Karpas-422 (cell line): ENCODE data around the gene PATZ1. TPM values are rescaled to one million over a fixed set of nuclear protein-coding genes. Genes with fewer than 3 reads are reported as not detected.
A peak's percentile ranks its signal among the peaks of the same experiment; 100 is the strongest.

Experiments
- DNase-seq: peaks from one replicate; pipeline ENCODE4 v3.0.0-alpha.2; 2015
- H2AFZ ChIP-seq: fragments of 200-600 bp; sonication (generic); 2 replicates; pipeline ENCODE4 v1.6.1; 2014; ENCODE audit warnings: antibody characterized with exemption, low read length, mixed read lengths
- H3K27ac ChIP-seq: fragments of 200-600 bp; sonication (generic); 2 replicates; pipeline ENCODE4 v1.5.1; 2014; ENCODE audit warnings: mild to moderate bottlenecking, low read length, moderate library complexity
- H3K27me3 ChIP-seq: fragments of 200-600 bp; sonication (generic); 2 replicates; pipeline ENCODE4 v1.6.1; 2014; ENCODE audit warnings: low read length, mixed read lengths
- H3K36me3 ChIP-seq: fragments of 200-600 bp; sonication (generic); 2 replicates; pipeline ENCODE4 v1.6.1; 2014; ENCODE audit warnings: low read length, mixed read lengths; ENCODE audit not compliant: insufficient read depth
- H3K4me1 ChIP-seq: fragments of 200-600 bp; sonication (generic); 2 replicates; pipeline ENCODE4 v1.6.1; 2014; ENCODE audit warnings: mild to moderate bottlenecking, low read length, mixed read lengths
- H3K4me2 ChIP-seq: fragments of 200-600 bp; sonication (generic); 2 replicates; pipeline ENCODE4 v1.6.1; 2014; ENCODE audit warnings: low read length, low read depth, mild to moderate bottlenecking; ENCODE audit not compliant: poor library complexity, severe bottlenecking
- H3K4me3 ChIP-seq: fragments of 200-600 bp; sonication (generic); 2 replicates; pipeline ENCODE4 v1.5.1; 2014; ENCODE audit warnings: mild to moderate bottlenecking, antibody characterized with exemption, low read length, mixed read lengths
- H3K79me2 ChIP-seq: fragments of 200-600 bp; sonication (generic); 2 replicates; pipeline ENCODE4 v1.6.1; 2014; ENCODE audit warnings: mild to moderate bottlenecking, low read length, mixed read lengths
- H3K9ac ChIP-seq: fragments of 200-600 bp; sonication (generic); 2 replicates; pipeline ENCODE4 v1.6.0; 2014; ENCODE audit warnings: low read length
- H3K9me2 ChIP-seq: fragments of 200-600 bp; sonication (generic), shearing (Covaris generic); replicated peaks from 2 replicates; pipeline ENCODE4 v1.6.0; 2014; ENCODE audit warnings: mild to moderate bottlenecking, low read length, moderate library complexity; ENCODE audit not compliant: insufficient read depth
- H3K9me3 ChIP-seq: fragments of 300-700, 200-600 bp; sonication (generic); 2 replicates; pipeline ENCODE4 v1.6.1; 2014; ENCODE audit warnings: low read length, mixed read lengths
- H4K20me1 ChIP-seq: fragments of 200-600 bp; sonication (generic); 2 replicates; pipeline ENCODE4 v1.6.1; 2014; ENCODE audit warnings: mild to moderate bottlenecking, antibody characterized with exemption, low read length, low read depth; ENCODE audit not compliant: insufficient read depth
- total RNA-seq: library from RNA; depleted of rRNA; stranded (reverse); fragments of >200 nt; shearing (Covaris generic); gene quantifications from 2 replicates; pipeline ENCODE4 v1.2.3, GENCODE V29; 2014; ENCODE audit warnings: low replicate concordance

Gene PATZ1
- total RNA-seq, 1 experiment from 2014 or later, result 65.4 TPM

DNA sequence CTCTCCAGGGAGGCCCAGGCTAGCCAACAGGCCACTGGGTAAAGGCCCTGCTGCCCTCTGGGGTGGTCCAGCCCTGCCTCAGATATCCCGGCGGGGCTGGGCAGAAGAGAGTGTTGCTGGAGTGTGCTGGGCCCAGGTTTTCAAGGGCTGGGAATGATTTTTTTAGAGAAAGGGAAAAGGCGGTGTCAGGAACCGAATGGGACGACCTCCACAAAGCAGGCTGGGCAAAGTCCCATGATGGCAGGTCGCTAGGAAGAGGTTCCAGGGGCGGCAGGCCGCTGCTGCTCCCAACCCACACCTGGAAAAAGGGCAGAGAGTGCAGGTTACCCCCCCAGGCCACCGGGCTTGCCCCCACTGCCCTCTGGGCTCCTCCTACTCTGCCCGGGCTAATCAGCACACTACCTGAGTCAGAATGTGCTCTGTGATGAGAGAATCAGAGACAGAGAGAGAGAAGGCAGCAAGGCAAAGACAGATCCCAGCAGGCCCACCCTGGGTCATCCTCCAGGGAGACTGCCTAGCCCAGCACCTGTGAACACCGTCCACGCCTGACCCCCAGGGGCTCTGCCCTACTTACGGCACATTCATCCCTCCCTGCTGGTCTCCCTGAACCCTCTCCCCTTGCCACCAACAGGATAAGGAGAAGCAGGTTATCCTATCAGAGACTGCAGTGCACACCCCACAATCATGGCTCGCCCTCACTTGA is 4.6 kb downstream of the PATZ1 start:
- no peak overlapping the region for H3K9ac ChIP-seq
- peaks cover 50% of the 10 kb centered on the region for H3K36me3 ChIP-seq
- H2AFZ ChIP-seq, result no peak overlapping the region
- H3K9me2 ChIP-seq, result no peaks in the 10 kb centered on the region
- no peak overlapping the region for H3K4me3 ChIP-seq
- no peak overlapping the region for H3K27ac ChIP-seq
- DNase-seq, result no peak
- H3K4me1 ChIP-seq, result peaks cover 35% of the 10 kb centered on the region
- H3K27me3 ChIP-seq, result no peaks in the 10 kb centered on the region
- peak overlapping the region; percentile 98 for H3K4me2 ChIP-seq
- no peaks in the 10 kb centered on the region for H3K9me3 ChIP-seq
- H3K79me2 ChIP-seq, result peaks cover 80% of the 10 kb centered on the region
- peaks cover 72% of the 10 kb centered on the region for H4K20me1 ChIP-seq

DNA sequence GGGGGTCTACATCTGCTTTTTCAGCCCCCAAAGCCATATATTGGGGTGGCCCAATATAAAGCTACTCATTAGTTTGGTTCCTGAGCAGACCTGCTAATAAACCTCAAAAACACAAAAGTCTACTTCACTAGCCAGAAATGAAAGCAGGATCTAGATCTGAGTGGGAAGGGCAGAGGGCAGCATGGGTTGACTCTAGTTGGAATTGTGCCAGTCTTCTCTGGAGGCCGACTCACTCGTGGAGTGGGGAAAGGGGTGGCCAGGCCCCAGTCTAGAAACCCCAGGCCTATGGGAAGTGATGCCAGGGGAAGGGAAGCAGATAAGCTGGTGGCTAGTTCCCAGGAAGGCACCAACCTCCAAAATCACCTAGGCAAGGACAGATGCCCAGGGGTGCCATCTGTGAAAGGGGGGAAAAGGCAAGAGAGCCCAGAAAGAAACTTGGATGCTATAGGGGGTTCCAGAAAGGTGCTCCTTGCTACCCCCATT is 5.3 kb downstream of the PATZ1 start:
- H3K4me1 ChIP-seq, result peaks cover 35% of the 10 kb centered on the region
- H3K36me3 ChIP-seq, result peaks cover 51% of the 10 kb centered on the region
- H2AFZ ChIP-seq, result no peak overlapping the region
- no peak overlapping the region for H3K27ac ChIP-seq
- no peak overlapping the region for H3K4me2 ChIP-seq
- no peak overlapping the region for H3K4me3 ChIP-seq
- H3K27me3 ChIP-seq, result no peaks in the 10 kb centered on the region
- H3K79me2 ChIP-seq, result peaks cover 80% of the 10 kb centered on the region
- no peak for DNase-seq
- H4K20me1 ChIP-seq, result peaks cover 72% of the 10 kb centered on the region
- no peak overlapping the region for H3K9ac ChIP-seq
- no peaks in the 10 kb centered on the region for H3K9me3 ChIP-seq
- no peaks in the 10 kb centered on the region for H3K9me2 ChIP-seq

DNA sequence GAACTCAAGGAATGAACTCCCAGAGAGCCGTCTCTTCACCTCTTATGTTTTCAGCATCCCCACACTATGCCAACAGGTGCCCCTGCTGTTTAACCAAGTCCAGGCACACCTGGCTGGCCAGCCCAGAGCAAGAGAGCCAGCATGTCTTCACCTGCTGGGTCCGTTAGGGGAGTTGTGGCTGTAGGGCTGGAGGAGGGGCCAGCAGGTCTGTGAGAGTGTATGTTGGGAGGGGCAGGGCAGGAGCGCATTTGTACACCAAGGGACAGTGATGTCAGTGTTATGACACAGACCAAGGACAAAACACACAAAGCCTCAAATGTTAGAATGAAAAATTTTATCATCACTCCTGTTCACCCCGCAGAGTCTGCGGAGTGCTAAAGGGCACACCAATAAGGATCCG is 5.8 kb downstream of the PATZ1 start:
- Histone ChIP-seq H3K79me2 (peaks cover 77% of the 10 kb centered on the region), H4K20me1 (peaks cover 70% of the 10 kb centered on the region), H3K9me3 (no peaks in the 10 kb centered on the region), H3K4me3 (no peak overlapping the region), H3K36me3 (peaks cover 56% of the 10 kb centered on the region), H3K27ac (no peak overlapping the region), H2AFZ (no peak overlapping the region), H3K4me2 (no peak overlapping the region), H3K9ac (no peak overlapping the region), H3K27me3 (no peaks in the 10 kb centered on the region), H3K4me1 (peaks cover 35% of the 10 kb centered on the region), H3K9me2 (no peaks in the 10 kb centered on the region)
- peak; percentile 40 for DNase-seq

DNA sequence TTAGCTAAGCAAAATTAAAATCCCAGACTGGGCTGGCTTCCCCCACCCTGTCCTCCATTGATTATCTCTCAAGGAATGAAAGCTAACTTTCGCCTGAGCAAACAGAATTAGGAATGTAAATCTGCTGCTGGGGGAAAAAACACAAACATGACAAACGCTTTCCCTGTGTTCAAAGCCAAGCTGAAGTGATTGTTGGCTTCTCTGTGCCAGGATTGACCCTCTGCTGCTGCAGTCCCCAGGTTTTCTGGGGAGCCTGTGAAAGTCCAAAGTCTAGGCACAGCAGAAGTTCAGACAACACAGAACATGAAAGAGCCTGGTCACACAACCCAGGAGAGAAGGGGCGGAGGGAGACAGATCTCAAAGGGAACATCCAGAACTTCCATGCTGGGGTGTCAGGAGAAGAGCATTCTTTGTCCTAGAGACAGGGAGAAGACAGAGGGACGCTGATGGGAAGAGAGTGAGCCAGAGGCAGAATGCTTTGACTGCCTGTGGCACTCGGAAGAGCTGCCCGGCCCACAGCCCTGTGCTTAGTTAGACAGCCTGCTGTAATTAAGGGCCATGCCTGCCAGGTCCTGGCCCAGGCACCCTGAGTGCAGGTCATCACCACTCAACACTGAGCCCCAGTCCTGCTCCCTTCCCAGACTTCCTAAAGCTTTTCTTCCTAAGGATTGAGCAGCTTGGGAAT is 6.9 kb downstream of the PATZ1 start:
- peaks cover 26% of the 10 kb centered on the region for H3K4me1 ChIP-seq
- no peaks in the 10 kb centered on the region for H3K9me2 ChIP-seq
- no peak overlapping the region for H3K9ac ChIP-seq
- H4K20me1 ChIP-seq, result peaks cover 59% of the 10 kb centered on the region
- H3K27me3 ChIP-seq, result no peaks in the 10 kb centered on the region
- H3K79me2 ChIP-seq, result peaks cover 76% of the 10 kb centered on the region
- no peak overlapping the region for H3K4me2 ChIP-seq
- peaks cover 57% of the 10 kb centered on the region for H3K36me3 ChIP-seq
- no peak for DNase-seq
- H2AFZ ChIP-seq, result no peak overlapping the region
- no peak overlapping the region for H3K4me3 ChIP-seq
- H3K27ac ChIP-seq, result no peak overlapping the region
- no peaks in the 10 kb centered on the region for H3K9me3 ChIP-seq

DNA sequence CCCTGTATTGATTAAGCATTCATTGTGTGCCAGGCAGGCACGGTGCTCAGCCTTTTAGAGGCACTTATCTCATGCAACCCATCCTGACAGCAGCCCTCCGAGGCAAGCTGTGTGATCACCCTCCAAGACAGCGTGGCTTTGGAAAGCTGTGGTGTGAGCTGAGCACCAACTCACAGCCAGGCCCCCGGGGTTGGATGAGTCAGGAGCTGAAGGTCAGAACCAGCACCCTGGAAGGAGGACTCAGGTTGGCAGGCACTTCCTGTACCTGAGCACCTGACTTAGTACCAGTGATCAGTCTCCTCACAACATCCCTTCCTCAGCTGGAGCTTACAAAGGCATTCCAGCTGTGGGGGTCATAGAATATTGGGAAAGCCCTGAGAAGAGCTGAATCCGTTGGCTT is 9.0 kb downstream of the PATZ1 start:
- Histone ChIP-seq H4K20me1 (peaks cover 41% of the 10 kb centered on the region), H2AFZ (no peak overlapping the region), H3K4me3 (no peak overlapping the region), H3K27me3 (no peaks in the 10 kb centered on the region), H3K4me1 (peaks cover 5% of the 10 kb centered on the region), H3K79me2 (peaks cover 70% of the 10 kb centered on the region), H3K27ac (no peak overlapping the region), H3K4me2 (no peak overlapping the region), H3K36me3 (peaks cover 53% of the 10 kb centered on the region), H3K9me2 (no peaks in the 10 kb centered on the region), H3K9ac (no peak overlapping the region), H3K9me3 (no peaks in the 10 kb centered on the region)
- no peak for DNase-seq

DNA sequence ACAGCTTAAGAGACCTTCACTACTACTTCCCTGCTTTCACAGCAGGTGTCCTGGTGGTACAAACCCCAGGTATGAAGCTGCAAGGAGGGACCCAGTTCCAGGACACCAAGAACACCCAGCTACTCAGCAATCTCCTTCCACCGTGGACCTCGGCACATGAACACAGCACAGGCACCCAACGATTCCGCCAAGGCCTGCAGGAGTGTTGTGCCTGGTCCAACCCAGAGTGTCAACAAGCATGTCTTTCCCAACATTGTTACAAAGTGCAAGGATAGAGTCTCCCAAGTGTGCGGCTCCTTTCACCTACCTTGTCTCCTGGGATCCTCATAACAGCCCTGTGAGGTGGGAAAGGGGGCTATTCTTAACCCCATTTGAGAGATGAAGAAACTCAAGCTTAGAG is 11.8 kb downstream of the PATZ1 start:
- Histone ChIP-seq H3K79me2 (peaks cover 45% of the 10 kb centered on the region), H3K36me3 (peaks cover 40% of the 10 kb centered on the region; the same call in 1 of the 2 replicates)

DNA sequence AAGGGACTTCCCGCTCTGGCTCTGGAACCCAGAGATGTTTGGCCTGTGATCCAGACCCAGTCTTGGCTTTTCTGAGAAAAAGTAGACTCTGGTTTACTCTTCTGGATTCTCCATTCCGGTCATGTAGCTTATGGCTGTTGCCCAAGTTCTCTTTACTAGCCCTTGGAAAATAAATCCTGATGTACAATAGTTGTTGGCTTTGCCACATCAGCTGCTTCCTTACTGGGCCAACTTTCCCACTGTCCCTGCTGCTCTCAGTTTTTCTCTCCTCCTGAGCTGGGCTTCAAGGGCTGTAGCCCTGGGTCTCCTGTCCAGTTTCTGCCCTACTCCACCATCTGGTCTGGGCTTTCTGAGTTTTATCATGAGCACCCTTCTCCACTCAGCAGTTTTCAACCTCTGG is 12.5 kb downstream of the PATZ1 start:
- peaks cover 14% of the 10 kb centered on the region; the same call in 1 of the 2 replicates for H4K20me1 ChIP-seq
- no peaks in the 10 kb centered on the region for H3K27me3 ChIP-seq
- no peaks in the 10 kb centered on the region for H3K9me3 ChIP-seq
- no peak overlapping the region for H2AFZ ChIP-seq
- H3K9me2 ChIP-seq, result no peaks in the 10 kb centered on the region
- H3K4me3 ChIP-seq, result no peak overlapping the region
- H3K79me2 ChIP-seq, result peaks cover 39% of the 10 kb centered on the region
- DNase-seq, result no peak
- H3K4me2 ChIP-seq, result no peak overlapping the region
- H3K9ac ChIP-seq, result no peak overlapping the region
- H3K36me3 ChIP-seq, result peaks cover 40% of the 10 kb centered on the region; the same call in 1 of the 2 replicates
- no peaks in the 10 kb centered on the region for H3K4me1 ChIP-seq
- H3K27ac ChIP-seq, result no peak overlapping the region

More for the DNA sequence above, 11.8 kb downstream of the PATZ1 start:
- Histone ChIP-seq H3K9me3 (no peaks in the 10 kb centered on the region), H3K4me3 (no peak overlapping the region), H3K9ac (no peak overlapping the region), H3K4me1 (no peaks in the 10 kb centered on the region), H2AFZ (no peak overlapping the region), H3K27ac (no peak overlapping the region), H3K9me2 (no peaks in the 10 kb centered on the region), H3K27me3 (no peaks in the 10 kb centered on the region), H4K20me1 (peaks cover 18% of the 10 kb centered on the region; the same call in 1 of the 2 replicates), H3K4me2 (no peak overlapping the region)
- DNase-seq, result no peak

DNA sequence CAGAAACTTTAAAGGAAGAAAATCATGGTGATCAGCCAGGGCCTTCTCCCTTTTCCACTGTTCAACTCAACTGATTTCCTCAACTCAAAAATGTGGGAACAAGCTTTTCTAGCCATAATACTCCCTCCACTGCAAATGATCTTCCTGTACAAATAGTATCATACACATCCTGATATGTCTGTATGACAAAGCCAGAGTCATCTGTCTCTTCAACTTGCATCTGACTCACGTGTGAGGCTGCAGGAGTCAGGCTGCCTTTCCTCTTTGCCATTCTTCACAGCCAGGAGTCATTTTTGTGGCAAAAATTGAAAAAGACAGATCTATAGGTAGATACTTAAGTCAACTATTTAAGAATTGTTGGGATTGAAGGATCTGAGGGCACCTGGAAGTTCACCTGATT is 13.3 kb downstream of the PATZ1 start:
- Histone ChIP-seq H3K4me3 (no peak overlapping the region), H3K9ac (no peak overlapping the region), H4K20me1 (peaks cover 15% of the 10 kb centered on the region; the same call in 1 of the 2 replicates), H3K4me2 (no peak overlapping the region), H3K4me1 (no peaks in the 10 kb centered on the region), H2AFZ (no peak overlapping the region), H3K27ac (no peak overlapping the region), H3K79me2 (peaks cover 37% of the 10 kb centered on the region), H3K27me3 (no peaks in the 10 kb centered on the region), H3K36me3 (peaks cover 41% of the 10 kb centered on the region; the same call in 1 of the 2 replicates), H3K9me3 (no peaks in the 10 kb centered on the region), H3K9me2 (no peaks in the 10 kb centered on the region)
- DNase-seq, result no peak
